ENCODE measurements around the gene CUL4A.
"Not testable (repeated sequence)": the region's sequence is repeated elsewhere in the genome, so short reads cannot be mapped to it uniquely, and the experiment has no call there.

The CUL4A gene

DNA sequence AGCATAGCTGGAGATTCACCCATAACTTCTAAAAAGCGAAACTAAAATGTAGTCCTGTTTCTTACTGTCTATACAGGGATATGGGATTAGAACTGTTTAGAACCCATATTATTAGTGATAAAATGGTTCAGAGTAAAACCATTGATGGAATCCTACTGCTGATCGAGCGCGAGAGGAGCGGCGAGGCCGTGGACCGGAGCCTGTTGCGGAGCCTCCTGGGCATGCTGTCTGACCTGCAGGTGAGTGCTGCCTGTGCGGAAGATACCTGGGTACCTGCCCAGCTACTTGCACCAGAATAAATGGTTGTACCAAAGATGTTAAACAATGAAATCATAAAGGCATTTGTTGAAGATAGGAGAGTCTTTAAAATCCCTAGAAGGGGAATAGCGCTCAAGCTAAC is 23.7 kb downstream of the CUL4A start:
- no peak for DNase-seq (ENCODE audit: low read depth in 1 of 2, low spot score in 1 of 2)

DNA sequence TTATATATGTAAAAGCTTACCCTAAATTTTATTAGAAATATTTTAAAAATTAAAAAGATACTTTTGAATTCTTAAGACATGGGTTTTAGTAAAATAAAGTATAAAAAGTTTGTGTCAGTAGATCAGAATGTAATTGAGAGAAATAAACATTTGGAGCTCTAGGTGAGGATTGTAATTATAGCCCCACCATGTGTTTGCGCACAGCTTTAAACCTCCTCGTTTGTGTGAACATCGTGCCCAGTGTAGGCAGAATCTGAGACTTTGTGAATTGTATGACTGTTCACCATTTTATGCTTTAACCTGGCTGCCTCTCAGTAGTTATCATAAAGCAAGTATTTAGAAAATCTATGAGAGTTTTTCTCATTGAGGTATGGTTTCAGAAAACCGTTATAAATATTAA is 29.1 kb downstream of the CUL4A start:
- DNase-seq (ENCODE audit: low read depth in 1 of 2, low spot score in 1 of 2) = no peak

DNA sequence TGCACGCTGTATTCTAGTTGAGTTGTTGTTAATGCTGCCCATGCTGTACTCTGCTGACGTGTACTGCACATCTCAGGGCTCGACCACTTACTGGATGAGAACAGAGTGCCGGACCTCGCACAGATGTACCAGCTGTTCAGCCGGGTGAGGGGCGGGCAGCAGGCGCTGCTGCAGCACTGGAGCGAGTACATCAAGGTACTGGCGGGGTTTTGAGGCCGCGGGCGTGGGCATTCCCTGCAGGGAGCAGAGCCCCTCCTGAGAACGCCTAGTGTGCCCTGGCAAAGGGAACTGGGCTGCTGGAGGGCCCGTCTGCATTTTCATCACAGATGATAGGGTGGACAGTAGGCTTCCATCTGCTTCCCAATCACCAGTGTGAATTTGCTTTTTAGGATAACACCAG is 29.9 kb downstream of the CUL4A start:
- DNase-seq (ENCODE audit: low read depth in 1 of 2, low spot score in 1 of 2) = no peak

DNA sequence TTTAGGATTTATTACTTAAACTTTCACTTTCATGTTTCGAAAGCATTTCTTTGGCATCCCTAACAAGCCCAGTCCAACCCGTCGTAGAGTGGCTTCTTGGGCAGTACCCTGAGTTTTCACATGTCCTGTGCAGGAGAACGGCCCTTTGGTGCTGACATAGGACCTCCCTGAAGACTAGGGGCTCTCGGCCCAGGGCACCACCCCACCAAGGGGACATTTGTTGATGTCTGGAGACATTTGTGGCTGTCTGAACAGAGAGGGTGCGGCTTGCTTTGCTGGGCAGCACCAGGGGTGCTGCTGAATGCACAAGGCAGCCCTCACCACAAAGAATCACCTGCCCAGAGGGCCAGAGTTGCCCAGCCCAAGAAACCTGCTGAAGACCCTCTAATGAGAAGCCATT is 30.6 kb downstream of the CUL4A start:
- DNase-seq (ENCODE audit: low read depth in 1 of 2, low spot score in 1 of 2) = no peak

DNA sequence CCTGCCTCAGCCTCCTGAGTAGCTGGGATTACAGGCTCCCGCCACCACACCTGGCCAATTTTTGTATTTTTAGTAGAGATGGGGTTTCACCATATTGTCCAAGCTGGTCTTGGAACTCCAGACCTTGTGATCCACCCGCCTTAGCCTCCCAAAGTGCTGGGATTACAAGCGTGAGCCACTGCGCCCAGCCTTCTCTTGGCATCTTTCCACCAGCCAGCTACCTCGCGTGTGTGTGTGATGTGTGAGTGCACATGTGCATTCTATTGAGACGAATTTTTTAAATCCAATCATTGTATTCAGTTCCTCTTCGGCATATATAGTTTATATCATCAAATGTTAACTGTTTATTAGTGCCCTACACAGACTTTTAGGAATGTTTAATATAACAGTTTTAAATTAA is 32.2 kb downstream of the CUL4A start:
- not testable (repeated sequence) for DNase-seq (ENCODE audit: low read depth in 1 of 2, low spot score in 1 of 2)

DNA sequence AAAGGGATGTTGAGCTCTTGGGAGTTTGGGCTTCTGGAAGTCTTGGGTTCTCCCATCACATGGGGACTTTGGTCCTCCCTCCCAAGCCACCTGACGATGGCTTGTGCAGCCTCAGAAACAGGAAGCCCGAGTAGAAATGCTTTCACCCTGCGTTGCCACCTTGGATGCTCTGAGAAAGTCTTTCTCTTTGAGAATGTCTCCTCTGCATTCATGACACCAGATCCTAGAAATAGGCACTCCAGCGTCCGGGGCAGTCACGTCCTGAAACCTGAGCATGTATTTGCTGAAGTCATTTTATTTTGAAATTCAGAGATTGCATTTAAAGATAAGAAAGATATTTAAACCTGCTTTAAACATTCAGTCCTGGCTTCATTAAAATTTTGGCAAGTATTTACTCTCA is 34.4 kb downstream of the CUL4A start:
- no peak for DNase-seq (ENCODE audit: low read depth in 1 of 2, low spot score in 1 of 2)

DNA sequence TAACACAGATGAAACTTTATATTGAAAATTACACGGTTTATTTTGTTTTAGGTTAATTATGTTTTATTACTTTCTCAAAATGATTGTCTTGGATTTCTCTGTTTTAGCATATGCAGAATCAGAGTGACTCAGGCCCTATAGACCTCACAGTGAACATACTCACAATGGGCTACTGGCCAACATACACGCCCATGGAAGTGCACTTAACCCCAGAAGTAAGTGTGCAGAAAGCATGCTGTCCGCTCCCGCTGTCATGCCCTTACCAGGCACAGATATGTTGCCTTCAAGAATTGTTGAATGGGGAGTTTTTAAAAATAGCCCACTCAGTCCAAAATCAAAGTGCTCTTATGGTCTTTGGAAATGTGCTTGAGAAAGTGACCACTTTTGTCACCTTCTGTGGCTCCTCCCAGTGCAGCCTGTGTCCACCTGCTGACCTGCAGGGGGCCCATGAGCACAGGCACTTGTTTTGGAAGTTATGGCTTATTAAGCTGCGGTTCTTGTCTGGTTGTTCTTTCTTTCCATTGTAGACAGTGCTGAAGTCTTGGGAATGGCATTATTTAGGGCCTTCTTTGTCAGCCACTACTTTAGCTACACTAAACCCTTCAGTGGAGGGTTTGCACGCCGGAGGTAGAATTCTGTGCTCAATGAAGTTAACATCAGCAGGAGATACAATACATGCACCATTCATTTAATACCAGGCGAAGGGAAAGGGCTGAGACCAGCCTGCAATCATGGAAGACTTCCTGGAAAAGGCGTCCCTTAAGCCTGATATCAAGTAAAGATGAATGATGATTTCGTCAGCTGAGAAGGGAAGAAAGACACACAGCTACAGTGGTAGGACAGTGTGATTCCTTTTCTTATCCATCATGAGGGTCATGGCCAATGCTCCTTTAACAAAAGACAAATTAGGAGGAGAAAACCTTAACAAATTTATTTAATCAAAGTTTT is 36.7 kb downstream of the CUL4A start:
- DNase-seq (ENCODE audit: low read depth in 1 of 2, low spot score in 1 of 2) = no peak

DNA sequence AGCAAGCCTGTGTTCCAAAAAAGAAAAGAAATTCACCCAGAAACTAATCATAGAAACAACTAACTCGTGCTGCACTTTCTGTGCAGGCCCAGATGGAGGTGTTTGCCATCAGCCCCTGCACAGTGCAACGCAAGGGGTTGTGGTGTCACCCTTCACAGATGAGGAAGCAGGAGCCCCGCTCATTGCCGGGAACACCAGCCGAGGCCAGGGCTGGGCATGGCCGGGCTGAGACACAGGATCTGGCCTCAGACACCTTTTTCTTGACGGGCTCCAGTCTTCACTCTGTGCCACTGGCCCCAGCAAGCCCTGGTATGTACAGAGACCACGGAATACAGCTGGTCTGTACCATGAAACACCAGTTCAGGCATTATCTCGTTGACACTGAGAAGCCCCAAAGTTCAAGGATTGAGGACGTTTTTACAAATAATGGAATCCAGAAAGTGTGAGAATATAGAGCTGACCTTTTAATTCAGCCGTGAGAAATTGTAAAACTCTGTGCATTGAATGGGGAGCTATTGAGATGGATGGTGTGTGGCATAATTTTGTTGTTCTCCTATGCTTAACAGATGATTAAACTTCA is 43.2 kb downstream of the CUL4A start:
- no peak for DNase-seq (ENCODE audit: low read depth in 1 of 2, low spot score in 1 of 2)

DNA sequence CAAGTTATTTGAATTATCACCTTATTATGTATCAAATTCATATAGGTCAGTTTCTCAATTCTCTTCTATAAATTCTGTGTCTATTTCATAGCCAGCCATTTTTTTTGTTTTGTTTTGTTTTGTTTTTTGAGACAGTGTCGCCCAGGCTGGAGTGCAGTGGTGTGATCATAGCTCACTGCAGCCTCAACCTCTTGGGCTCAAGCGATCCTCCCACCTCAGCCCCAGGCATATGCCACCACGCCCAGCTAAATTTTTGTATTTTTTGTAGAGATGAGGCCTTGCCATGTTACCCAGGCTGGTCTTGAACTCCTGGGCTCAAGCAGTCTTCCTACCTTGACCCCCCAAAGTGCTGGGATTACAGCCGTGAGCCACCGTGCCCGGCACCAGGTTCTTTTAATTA is 48.5 kb downstream of the CUL4A start:
- DNase-seq (ENCODE audit: low read depth in 1 of 2, low spot score in 1 of 2) = not testable (repeated sequence)

DNA sequence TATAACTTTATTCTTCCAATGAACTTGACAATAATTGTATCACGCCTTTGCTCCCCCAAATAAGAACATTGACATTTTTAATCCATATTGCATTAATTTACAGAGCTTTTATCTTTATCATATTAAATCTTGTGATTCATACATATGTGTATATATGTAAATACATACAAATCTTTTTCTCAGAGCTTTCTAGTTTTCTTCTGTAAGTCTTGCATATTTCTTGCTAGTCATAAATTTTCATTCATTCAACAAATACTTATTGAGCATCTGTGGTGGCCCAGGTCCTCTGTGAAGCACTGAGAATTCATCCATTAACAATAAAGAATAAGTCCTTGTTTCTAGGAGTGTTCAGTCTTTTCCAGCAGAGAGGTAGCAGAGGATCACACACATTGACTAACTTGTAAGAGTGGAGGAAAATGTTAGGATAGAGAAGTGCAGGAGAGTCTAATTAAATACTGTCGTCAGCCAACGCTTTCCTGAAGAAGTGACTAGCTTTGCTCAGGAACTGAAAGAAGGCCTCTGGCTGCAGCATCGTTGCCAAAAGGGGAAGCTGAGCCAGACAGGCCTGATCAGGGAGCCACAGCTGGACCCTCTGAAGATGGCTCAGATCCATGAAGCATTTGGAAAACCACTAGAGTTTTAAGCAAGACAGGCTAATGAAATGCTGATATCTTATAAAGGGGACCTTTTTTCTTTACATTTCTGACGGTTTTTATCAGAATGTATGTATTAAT is 49.1 kb downstream of the CUL4A start:
- DNase-seq (ENCODE audit: low read depth in 1 of 2, low spot score in 1 of 2) = no peak

DNA sequence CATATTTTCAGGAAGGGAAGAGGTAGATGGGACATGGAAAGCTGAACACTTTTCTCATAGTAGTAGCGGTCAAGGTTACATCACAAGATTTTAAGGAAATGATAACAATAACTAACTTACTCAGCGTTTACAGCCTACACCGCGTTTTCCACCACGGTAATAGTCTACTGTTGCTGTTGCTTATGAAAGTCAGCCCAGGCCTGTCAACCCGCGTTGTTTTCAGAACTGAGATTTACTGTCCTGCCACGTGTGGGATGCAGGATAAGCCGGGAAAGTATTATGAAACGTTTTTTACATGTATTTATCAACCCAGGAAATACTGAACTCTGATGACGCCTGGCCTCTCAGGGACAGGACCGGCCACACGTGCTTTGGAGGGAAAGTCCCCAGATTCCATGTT is 51.6 kb downstream of the CUL4A start:
- no peak for DNase-seq (ENCODE audit: low read depth in 1 of 2, low spot score in 1 of 2)

DNA sequence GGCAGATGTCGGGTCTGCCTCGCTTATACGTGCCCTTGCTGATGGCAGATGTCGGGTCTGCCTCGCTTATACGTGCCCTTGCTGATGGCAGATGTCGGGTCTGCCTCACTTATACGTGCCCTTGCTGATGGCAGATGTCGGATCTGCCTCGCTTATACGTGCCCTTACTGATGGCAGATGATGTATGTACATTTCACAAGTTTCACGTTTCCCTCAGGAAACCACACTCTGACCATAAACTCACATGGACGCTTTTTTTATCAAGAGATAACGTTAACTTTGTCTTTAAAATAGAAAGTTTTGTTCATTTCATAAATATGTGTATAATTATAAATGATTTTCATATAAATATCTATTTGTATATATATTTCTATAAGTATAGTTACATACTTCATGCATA is 53.6 kb downstream of the CUL4A start:
- DNase-seq (ENCODE audit: low read depth in 1 of 2, low spot score in 1 of 2) = not testable (repeated sequence)

DNA sequence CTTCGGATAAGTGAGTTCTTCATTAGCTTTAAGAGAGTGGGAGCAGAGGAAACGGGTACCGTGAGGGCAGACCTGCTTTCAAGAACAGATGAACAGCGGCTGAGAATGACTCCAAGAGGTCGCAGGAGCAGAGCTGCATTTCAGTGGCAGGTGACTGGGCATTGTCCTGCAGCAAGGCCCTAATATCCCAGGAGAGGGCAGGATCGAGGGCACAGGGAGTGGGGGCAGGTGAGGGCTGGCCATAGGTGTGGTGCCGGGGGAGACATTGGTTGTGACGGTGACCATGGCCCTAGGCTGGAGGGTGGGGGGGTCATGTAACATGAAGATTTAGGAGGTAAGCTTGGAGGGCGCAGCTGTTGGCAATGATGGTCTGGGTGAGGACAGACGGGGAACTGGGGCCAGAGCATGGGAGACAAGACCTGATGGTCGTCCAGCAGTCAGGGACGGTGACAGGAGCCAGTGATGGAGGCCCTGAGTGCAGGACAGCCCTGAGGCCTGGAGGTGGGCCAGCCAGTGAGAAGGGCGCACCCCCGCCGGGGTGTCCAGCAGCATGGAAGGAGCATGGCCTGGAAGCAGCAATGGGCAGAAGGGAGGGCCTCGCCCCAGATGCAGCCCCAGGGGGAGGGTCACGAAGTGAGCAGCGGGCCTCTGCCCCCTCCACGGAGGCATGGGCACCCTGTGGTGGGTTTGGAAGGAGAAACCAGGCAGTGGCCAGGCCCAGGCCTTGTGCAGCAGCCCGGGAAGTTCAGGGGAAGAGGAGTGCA is 58.4 kb downstream of the CUL4A start:
- DNase-seq (ENCODE audit: low read depth in 1 of 2, low spot score in 1 of 2) = no peak

DNA sequence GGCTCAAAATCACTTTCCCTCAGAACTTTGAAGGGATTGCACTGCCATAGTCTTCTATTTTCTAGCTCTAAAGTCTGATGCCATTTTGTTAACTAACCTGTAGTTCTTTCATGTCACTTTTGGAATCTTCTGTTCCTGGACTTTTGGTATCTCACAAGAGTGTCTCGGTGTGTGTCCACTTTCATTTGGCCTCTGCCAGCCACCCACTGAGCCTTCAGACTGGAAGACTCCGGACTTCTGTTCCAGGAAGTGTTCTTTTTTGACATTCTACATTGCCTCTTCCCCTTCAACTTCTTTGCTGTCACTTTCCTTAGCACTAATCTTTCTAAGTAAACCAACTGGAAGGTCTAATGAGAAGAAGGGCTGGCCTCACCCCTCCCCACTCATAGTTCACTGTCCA is 62.6 kb downstream of the CUL4A start:
- DNase-seq (ENCODE audit: low read depth in 1 of 2, low spot score in 1 of 2) = no peak

DNA sequence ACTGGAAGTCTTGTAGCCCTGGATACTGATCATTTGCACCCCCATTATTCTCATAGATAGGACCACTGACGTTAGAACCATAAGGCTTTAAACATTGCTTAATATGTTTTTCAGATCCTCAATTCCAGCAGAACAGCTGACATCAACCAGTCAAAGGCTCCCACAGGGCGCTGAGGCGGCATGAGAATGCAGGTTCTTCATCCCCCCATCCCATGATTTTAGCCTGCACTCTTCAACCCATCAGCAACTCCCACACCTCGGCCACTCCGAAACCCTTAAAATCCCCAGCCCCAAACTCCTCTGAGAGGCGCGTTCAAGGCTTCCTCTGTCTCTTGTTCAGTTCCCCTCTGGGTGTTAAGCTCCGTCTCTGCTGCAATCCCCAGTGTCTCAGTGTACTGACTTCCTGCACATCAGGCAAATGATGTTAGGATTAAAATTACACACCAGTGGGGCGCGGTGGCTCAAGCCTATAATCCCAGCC is 63.3 kb downstream of the CUL4A start:
- DNase-seq (ENCODE audit: low read depth in 1 of 2, low spot score in 1 of 2) = no peak

DNA sequence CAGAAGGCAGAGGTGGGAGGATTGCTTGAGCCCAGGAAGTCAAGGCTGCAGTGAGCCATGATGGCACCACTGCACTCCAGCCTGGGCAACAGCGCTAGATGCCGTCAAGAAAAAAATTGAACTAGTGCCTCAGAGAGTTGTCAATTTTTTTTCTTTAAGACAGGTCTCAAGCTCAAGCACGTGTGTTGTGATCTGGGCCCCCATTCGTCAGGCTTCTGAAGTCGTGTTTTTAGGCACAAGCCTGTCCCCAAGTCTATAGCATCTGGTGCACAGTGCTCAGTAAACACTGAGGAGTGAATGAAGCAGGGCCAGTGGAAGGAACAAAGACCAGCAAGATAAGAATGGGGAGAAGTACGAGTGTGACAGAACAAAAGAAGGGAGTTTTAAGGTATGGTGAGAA is 63.9 kb downstream of the CUL4A start:
- DNase-seq (ENCODE audit: low read depth in 1 of 2, low spot score in 1 of 2) = no peak

DNA sequence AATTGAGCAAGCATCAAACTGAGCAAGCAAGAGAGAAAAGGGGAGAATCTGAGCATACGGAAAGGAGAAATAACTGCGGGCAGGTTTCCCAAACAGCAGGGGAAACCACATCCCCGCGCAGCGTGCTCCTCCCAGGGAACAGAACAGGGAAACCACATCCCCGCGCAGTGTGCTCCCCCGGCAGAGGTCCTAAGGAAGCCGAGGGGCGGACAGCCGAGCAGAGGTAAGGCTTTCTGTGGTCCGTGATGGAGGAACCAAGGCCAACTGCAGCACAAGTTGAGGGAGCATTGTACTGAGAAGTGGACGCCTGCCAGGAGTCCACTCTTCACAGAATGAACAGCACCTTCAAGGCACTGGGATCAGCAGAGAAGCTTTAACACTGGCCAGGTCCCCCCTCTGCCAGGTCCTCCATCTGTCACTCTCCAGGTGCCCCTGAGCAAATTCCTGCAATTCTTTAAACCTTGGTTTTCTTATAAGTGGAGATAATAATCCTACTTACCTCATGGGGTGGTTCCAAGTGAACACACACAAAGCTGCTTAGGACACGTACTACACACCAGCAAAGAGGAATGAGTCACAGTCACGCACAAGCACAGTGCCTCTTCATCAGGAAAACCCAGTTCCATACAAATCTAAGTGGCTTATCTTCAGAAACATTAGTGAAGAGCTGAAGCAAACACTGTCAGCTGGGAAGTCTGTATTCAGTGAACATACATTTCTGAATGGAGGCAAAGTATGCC is 64.6 kb downstream of the CUL4A start:
- DNase-seq (ENCODE audit: low read depth in 1 of 2, low spot score in 1 of 2) = no peak

DNA sequence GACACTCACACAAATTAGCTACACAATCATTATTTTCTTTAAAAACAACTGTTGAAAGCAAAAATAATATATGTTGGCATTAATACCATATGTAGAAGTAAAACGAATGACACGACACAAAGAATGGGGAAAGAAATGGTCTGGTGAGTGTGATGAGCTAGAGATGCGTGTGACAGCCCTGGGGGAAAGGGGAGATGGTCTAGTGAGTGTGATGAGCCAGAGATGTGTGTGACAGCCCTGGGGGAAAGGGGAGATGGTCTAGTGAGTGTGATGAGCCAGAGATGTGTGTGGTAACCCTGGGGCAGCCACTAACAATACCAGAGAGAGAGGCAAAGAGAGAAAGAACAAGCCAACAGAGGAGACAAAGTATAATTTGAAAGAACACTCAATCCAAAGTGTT is 65.3 kb downstream of the CUL4A start:
- no peak for DNase-seq (ENCODE audit: low read depth in 1 of 2, low spot score in 1 of 2)

DNA sequence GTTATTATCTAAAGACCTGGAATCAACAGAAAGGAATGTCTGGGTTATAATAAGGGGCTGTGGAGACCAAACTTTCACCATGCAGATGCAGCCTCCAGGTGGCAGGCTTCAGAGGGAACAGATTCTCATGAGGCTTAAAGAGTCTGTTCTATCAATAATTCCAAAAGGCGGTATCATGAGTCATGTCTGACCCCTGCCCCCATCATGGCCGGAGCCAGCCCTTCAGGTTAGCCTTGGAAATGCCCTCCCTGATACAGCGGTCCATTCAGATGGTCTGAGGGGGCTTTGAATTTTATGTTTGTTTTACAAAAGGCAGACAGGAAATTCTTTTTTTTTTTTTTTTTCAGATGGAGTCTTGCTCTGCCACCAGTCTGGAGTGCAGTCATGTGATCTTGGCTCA is 66.0 kb downstream of the CUL4A start:
- no peak for DNase-seq (ENCODE audit: low read depth in 1 of 2, low spot score in 1 of 2)

DNA sequence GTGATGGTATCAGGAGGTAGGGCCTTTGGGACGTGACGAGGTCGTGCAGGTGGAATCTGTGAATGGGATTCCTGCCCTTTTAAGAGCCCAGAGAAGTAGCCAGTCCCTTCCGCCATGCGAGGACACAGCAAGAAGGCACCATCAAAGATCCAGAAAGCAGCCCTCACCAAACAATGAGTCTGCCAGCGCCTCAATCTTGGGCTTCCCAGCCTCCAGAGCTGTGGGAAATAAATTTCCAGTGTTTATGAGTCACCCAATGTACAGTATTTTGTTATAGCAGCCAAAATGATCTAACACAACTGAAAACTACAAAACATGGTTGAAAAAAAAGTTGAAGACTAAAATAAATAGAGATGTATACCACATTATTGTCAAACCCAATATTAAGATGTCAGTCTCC is 70.7 kb downstream of the CUL4A start:
- DNase-seq (ENCODE audit: low read depth in 1 of 2, low spot score in 1 of 2) = no peak

DNA sequence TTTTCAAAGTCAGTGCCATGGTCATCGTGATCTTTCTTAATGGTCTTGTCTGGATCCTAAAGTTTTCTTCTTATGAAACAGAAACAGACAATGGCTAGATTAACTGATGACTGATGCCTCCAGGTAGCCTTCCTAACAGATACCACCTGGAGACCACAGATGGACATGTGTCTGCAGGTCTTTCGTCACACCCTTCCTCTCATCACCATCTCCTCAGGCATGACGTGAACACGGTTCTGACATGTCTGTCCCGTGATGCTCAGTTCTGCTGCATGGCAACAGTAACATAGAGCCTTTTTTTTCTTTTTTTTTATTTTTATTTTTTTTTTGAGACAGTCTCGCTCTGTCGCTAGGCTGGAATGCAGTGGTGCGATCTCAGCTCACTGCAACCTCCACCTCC is 74.5 kb downstream of the CUL4A start:
- no peak for DNase-seq (ENCODE audit: low read depth in 1 of 2, low spot score in 1 of 2)

Data from activated T-helper 1 cell treated with anti-CD3 and anti-CD28 coated beads, Interleukin-2, amount 50 U/mL, for 16 hours (primary cell).